Measurements from ENCODE around the gene MORC1.
"Not testable (repeated sequence)": the region's sequence is repeated elsewhere in the genome, so short reads cannot be mapped to it uniquely, and the experiment has no call there.

Gene MORC1, protein sequence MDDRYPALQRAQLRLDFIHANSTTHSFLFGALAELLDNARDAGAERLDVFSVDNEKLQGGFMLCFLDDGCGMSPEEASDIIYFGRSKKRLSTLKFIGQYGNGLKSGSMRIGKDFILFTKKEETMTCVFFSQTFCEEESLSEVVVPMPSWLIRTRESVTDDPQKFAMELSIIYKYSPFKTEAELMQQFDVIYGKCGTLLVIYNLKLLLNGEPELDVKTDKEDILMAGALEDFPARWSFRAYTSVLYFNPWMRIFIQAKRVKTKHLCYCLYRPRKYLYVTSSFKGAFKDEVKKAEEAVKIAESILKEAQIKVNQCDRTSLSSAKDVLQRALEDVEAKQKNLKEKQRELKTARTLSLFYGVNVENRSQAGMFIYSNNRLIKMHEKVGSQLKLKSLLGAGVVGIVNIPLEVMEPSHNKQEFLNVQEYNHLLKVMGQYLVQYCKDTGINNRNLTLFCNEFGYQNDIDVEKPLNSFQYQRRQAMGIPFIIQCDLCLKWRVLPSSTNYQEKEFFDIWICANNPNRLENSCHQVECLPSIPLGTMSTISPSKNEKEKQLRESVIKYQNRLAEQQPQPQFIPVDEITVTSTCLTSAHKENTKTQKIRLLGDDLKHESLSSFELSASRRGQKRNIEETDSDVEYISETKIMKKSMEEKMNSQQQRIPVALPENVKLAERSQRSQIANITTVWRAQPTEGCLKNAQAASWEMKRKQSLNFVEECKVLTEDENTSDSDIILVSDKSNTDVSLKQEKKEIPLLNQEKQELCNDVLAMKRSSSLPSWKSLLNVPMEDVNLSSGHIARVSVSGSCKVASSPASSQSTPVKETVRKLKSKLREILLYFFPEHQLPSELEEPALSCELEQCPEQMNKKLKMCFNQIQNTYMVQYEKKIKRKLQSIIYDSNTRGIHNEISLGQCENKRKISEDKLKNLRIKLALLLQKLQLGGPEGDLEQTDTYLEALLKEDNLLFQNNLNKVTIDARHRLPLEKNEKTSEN

DNA sequence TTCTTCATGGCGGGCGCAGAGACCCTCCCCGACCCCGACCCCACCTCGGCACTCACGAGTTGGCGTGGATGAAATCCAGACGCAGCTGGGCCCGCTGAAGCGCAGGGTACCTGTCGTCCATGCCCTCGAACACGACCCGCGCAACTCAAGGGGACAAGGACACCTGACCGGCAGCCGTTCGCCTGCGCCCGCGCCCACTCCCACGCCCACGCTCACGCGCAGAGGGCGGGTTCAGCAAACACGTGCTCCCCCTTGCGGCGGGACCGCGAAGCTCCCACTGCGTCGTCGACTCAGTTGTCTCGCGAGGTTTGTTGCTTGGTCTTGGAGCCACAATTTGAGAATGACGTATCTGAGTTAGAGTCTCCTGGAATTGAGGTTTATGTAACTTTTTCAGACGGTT is at the start of gene MORC1:
Gene MORC1, minus strand, starts transcription at position 196 of the 400 bp plus-strand sequence. Its CDS starts 75 bp downstream, at position 121.
- no peak for FAIRE-seq
- no peak for DNase-seq (ENCODE audit: low spot score)

DNA sequence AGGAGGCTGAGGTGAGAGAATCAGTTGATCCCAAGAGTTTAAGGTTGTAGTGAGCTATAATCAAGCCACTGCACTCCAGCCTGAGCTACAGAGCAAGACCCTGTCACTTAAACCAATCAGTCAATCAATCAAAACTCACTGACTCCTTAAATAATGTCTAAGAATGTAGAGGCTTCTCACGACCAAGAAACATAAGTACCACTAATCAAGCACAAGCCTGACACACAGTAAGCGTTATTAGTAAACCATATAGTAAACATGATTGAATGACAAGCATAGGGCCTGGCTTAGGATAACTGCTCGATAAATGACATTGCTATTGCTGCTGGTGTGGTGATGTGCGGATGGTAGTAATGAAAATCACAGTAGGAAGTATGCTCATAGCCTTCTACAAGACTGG is 48.0 kb upstream of the MORC1 start:
- DNase-seq (ENCODE audit: low spot score) = no peak
- FAIRE-seq = no peak

- DNase-seq (ENCODE audit: low spot score) = no peak
- FAIRE-seq = no peak
Observed at GRCh38 chr3:109161487-109162123, 43.7 kb upstream of the MORC1 start.

- FAIRE-seq (no peak), DNase-seq (ENCODE audit: low spot score) (no peak)
Observed at GRCh38 chr3:109155828-109156227, 37.9 kb upstream of the MORC1 start.

DNA sequence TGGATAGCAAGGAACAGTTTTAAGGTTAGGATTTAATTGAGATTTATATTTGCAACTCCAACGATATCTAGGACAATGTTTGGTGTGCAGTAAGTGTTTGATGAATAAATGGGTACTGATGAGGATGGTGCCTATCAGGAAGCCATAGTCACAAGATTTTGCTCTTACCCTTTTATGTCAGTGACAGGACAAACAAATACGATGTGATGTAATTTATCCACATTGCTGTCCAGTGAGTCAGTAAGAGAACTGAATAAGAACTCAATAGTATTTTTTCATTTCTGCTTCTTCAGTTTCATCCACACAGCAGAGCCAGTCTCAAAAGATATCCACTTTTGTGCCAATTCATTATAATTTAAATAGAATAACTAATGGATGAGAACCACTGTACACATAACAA is 37.0 kb upstream of the MORC1 start:
- FAIRE-seq (no peak), DNase-seq (ENCODE audit: low spot score) (peak; percentile 11)

- no peak for DNase-seq (ENCODE audit: low spot score)
- no peak for FAIRE-seq
Observed at GRCh38 chr3:109152320-109152719, 34.4 kb upstream of the MORC1 start.

DNA sequence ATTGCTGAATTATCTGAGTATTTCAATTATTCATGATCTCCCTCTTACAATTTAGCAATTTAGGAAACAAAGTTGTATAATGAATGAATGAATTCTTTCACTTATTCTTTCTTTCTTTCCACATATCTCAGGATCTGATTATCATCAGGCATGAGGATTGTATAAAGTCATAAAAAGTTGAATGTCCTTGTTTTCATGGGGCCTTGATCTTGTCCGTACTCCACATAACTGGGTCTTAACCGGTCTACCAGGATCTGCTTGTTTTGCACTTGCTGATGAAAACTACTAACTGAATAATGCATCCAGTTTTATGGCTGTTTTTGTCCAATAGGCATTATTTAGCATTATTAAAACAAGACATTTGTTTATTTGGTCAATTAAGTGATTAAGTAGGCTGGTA is 31.1 kb upstream of the MORC1 start:
- DNase-seq (ENCODE audit: low spot score) (no peak), FAIRE-seq (no peak)

DNA sequence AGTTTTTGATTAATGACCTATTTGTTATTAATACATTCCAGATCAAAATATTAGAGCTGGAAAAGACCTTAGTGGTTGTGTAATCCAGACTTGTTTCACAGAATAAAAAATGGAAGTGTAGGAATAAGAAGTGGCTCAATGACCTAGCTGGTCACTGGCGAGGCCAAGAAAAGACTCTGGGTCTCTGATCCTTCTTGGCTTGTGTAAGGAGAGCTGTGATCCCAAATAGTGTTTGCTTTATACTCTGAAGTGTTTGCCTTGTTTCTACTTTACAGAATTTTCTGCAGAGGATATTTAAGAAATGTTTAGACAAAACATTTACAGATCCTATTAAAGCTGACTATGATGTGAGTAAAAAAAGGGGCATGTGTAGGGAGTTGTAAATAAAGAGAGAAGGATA is 25.7 kb upstream of the MORC1 start:
- no peak for DNase-seq (ENCODE audit: low spot score)
- FAIRE-seq = no peak

- DNase-seq (ENCODE audit: low spot score) (no peak), FAIRE-seq (no peak)
Observed at GRCh38 chr3:109140318-109140717, 22.4 kb upstream of the MORC1 start.

DNA sequence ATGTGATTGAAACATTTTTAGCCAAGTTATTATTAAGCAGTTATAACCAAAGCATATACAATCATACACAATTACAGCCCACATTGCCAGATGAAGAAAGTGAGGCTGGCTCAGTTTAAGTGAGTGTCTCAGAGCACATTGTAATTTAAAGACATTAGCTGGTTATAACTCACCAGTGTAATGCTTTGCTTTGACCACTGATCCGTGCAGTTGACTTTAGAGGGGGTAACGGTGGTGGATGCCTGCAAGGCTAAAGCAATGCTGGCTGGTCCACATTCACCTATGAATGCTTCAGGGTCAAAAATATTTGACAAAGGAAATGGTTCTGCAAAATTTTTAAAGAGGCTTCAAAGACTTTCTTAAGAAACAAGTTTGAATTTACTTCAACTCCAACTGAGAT is 19.8 kb upstream of the MORC1 start:
- FAIRE-seq = no peak
- DNase-seq (ENCODE audit: low spot score) = no peak

DNA sequence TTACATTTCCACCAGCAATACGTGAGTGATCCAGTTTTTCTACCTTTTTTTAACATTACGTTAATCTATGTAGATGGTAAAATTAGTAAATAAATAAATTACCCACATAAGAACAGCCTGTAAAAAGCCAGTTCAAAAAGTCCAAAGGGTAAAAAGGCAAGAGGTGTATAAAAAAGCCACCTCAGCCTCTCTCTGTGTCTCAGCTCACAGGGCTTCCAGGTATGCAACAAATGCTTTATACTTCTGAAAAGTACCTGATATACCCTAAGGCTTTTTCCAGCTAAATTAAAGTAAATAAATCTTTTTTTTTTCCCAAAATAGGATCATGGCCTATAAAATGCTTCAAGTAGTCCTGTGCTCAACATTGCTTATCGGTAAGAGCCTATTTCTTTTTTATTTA is 18.6 kb upstream of the MORC1 start, which contains the start of gene C3orf85:
Gene C3orf85, plus strand, starts transcription at position 197 of the 400 bp plus-strand sequence. Its CDS starts 129 bp downstream, at position 326.
- no peak for FAIRE-seq
- DNase-seq (ENCODE audit: low spot score) = no peak

GRCh38 chr3:109133474-109133816 is 15.5 kb upstream of the MORC1 start:
- FAIRE-seq = not testable (repeated sequence)

DNA sequence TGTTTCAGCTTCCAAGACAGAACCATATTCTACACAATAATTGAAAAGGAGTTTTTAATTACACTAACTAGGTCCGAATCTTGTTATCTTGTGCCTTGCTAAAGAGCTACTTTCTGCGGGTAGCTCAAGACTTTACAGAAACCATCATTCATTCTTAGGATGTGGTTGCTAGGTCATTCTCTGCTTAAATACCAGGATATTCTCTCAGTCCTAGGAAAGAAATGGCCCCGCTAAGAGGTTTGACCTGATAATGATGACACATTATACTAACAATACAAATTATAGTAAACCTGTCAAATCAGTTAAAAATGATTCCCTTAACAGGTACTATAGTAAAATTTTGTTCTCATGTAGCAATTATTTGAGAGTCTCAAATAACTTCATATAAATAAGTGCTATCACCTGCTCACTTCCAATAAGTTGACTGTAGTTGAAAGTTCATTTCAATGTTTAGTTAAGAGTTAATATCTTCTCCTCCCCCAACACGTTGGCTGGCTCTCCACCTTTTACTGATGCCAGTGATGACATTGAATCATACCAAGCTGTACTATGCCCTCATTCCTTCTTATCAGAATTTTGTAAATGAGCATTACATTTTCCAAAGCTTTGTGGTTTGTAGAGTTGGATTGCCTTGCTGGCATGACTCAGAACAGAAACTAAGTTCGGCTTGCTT is 15.0 kb upstream of the MORC1 start:
- FAIRE-seq = no peak
- DNase-seq (ENCODE audit: low spot score) = peak; percentile 39

More at GRCh38 chr3:109133474-109133816, 15.5 kb upstream of the MORC1 start:
- not testable (repeated sequence) for DNase-seq (ENCODE audit: low spot score)

- no peak for DNase-seq (ENCODE audit: low spot score)
- no peak for FAIRE-seq
Observed at GRCh38 chr3:109131276-109131675, 13.3 kb upstream of the MORC1 start.

DNA sequence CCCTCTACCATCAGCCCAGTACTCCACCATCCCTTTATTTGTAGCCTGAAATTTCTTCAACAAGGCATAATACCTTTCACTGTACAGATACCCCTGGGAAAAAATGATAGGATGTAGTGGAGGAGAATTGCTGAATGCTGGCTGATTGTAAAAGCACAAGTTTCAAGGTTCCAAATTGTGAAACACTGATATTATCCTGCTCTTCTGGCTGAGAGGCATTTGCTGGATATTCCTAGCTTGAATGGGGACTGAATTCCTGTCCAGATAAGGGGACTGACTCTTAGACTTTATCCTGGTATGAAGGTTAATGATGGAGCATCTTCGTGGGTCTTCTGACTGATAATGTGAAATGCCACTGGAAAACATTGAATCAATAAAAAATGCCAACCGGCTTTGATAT is 9.6 kb upstream of the MORC1 start:
- DNase-seq (ENCODE audit: low spot score) = no peak
- FAIRE-seq = peak; percentile 55

GRCh38 chr3:109125902-109126301 is 8.0 kb upstream of the MORC1 start:
- no peak for DNase-seq (ENCODE audit: low spot score)
- FAIRE-seq = no peak

DNA sequence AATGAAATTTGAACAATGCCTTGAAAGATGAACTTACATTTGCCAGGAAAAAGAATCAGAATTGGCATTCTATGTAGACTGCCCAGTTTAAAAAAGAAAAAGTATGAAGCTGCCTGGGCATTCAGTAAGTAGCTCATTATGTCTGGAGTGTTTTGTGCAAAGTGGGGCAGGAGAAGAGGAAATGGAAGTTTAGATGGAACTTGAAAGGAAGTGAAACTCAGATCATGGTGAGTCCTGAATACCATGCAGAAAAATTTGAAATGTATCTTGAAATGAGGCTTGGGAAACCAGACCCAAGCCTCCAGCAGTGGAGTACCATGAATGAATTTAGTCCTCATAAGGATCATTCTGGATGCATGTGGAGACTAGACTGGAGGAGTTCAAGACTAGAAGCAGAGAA is 4.8 kb upstream of the MORC1 start:
- FAIRE-seq (no peak), DNase-seq (ENCODE audit: low spot score) (no peak)

DNA sequence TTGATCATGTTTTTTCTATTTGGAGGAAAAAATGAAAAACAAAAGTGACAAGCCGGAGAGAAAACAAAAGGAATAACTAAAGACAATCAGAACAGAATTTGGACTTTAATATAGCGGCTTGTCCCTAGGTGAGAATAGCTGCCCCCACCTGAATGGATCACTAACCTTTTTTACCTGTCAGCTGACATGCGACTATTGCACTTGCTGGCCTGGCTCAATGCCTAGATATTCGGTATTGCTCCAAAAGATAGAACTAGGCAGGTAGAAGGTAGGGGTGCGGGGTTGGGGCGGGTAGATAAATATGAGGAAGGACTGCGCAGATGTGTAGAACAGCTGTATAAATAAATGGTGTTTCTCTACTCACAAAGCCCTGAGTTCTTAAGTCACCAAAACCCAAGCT is 650 bp upstream of the MORC1 start:
- no peak for FAIRE-seq
- DNase-seq (ENCODE audit: low spot score) = no peak

- DNase-seq (ENCODE audit: low spot score) (no peak), FAIRE-seq (no peak)
Observed at GRCh38 chr3:109116031-109116430, 1.9 kb downstream of the MORC1 start.

DNA sequence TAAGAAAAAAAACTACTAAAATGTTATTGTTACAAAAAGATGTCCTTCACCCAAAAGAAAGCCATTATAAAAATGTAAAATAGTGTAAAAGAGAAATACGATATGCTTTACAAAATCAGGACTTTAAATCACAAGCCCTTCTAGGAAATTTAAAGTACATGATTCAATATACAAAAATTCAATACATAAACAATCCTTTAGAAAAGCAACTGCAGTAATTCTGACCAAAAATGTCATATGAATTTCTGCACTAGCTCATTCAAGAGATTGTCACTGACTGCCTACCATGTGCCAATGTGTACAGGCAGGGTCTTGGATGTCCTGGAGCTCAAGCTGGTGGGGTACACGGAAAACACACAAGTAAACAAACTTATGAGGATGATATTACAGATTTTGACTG is 2.5 kb downstream of the MORC1 start:
- no peak for FAIRE-seq
- DNase-seq (ENCODE audit: low spot score) = no peak

- DNase-seq (ENCODE audit: low spot score) (no peak), FAIRE-seq (no peak)
Observed at GRCh38 chr3:109114746-109115145, 3.2 kb downstream of the MORC1 start.

All from urothelium cell line (cell line).